Measurements from ENCODE around the gene RIC1.

GRCh38 chr9:5796298-5796697, 167.4 kb downstream of the RIC1 start:
- TF ChIP-seq, protein P1, sequence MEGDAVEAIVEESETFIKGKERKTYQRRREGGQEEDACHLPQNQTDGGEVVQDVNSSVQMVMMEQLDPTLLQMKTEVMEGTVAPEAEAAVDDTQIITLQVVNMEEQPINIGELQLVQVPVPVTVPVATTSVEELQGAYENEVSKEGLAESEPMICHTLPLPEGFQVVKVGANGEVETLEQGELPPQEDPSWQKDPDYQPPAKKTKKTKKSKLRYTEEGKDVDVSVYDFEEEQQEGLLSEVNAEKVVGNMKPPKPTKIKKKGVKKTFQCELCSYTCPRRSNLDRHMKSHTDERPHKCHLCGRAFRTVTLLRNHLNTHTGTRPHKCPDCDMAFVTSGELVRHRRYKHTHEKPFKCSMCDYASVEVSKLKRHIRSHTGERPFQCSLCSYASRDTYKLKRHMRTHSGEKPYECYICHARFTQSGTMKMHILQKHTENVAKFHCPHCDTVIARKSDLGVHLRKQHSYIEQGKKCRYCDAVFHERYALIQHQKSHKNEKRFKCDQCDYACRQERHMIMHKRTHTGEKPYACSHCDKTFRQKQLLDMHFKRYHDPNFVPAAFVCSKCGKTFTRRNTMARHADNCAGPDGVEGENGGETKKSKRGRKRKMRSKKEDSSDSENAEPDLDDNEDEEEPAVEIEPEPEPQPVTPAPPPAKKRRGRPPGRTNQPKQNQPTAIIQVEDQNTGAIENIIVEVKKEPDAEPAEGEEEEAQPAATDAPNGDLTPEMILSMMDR (conservative IDR thresholded peaks at IDR 0.05 in 1 of 2, IDR thresholded peaks at IDR 0.05 in 1 of 2; ENCODE audit: low read depth in 1 of 2, low read length in 2 of 2): no peak
- TF ChIP-seq EZH2 (IDR thresholded peaks at IDR 0.05; ENCODE audit: low read length, missing control alignments): no peak
